ENCODE measurements around the gene FEM1A.

- TF ChIP-seq CTCF (IDR thresholded peaks at IDR 0.05; ENCODE audit: low read depth, low read length, poor library complexity, severe bottlenecking) (no peak), EZH2phosphoT487 (IDR thresholded peaks at IDR 0.05; ENCODE audit: borderline replicate concordance, low read length) (no peak)
Observed at GRCh38 chr19:4764393-4764660, 27.2 kb upstream of the FEM1A start.
